Fibroblast of mammary gland (primary cell): Measurements from ENCODE around the gene SCN9A.

Experiments used
- DNase-seq: peaks from one replicate; pipeline ENCODE4 v3.0.0-alpha.2; 2010; ENCODE audit warnings: low read depth
- H3K4me3 ChIP-seq: 2 replicates; pipeline ENCODE4 v1.5.1; 2011; ENCODE audit warnings: low read depth, mild to moderate bottlenecking, low read length, moderate library complexity; ENCODE audit not compliant: control insufficient read depth
- CTCF ChIP-seq: conservative IDR thresholded peaks from 2 replicates; pipeline ENCODE4 v1.5.1; 2011; ENCODE audit warnings: low read depth, low read length, inconsistent platforms; ENCODE audit not compliant: control insufficient read depth, insufficient read depth

SCN9A gene

GRCh38 chr2:166338831-166339339 lies 36.9 kb downstream of the SCN9A start:
- no peak overlapping the region for H3K4me3 ChIP-seq
- TF ChIP-seq CTCF = no peak
- no peak for DNase-seq

DNA sequence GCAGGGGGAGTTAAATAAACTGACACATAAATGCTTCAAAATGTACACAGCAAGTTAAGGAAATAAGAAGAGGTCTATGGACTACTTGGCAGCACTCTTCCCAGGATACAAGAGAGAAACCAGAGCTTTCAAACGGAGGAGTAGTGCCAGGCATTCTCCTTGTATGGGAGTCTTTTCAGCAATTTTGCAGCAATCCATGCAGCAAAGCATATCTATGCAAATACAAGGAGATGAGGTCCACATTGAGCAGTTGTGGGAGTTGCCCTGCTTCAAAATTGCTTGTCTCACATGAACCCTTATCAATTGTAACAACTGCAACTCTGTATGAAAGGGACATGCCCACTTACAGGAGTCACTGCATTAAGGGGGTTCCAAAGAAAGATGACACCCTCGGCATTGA lies 37.8 kb downstream of the SCN9A start:
- DNase-seq = no peak
- TF ChIP-seq CTCF = no peak
- no peak overlapping the region for H3K4me3 ChIP-seq

GRCh38 chr2:166335284-166335683 lies 40.5 kb downstream of the SCN9A start:
- no peak for TF ChIP-seq CTCF
- no peak overlapping the region for H3K4me3 ChIP-seq
- no peak for DNase-seq

DNA sequence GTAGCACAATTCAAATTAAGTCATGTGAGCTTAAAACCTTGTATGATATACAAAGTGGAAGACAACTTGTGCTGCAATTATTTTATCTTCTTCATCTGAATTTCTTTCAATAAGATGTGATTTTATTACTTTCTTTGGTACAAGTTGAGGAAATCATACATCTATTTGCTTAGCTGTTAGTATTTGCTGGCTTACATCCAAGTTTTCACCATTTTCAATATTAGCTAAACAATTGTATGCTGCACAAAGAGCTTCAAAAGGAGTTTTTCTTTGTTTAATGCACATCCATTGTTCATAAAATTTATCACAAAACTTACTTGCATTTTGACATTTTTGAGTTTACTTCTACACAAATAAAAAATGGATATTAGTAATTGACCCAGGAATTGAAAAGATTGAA lies 40.9 kb downstream of the SCN9A start:
- TF ChIP-seq CTCF = no peak
- DNase-seq = no peak

DNA sequence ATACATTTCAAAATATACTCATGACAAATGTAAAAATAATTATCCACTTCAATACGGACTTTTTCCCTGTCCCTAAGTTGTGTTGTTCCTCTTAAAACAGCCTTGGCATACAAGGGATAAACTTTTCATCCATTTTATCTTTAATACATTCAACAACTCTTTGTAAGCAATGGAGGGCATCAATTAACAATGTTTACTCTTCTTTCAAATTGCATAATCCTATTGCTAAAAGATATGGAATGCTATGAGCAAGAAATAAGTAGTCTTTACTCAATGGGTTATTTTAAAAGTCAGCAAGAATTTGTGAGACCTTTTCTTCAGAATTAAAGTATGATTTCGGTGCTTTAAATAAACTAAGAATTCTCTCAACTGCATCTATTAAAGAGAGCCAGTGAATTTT lies 41.9 kb downstream of the SCN9A start:
- DNase-seq = peak; percentile 53
- TF ChIP-seq CTCF = no peak
- H3K4me3 ChIP-seq = no peak overlapping the region

More for the DNA sequence above, 40.9 kb downstream of the SCN9A start:
- no peak overlapping the region for H3K4me3 ChIP-seq

DNA sequence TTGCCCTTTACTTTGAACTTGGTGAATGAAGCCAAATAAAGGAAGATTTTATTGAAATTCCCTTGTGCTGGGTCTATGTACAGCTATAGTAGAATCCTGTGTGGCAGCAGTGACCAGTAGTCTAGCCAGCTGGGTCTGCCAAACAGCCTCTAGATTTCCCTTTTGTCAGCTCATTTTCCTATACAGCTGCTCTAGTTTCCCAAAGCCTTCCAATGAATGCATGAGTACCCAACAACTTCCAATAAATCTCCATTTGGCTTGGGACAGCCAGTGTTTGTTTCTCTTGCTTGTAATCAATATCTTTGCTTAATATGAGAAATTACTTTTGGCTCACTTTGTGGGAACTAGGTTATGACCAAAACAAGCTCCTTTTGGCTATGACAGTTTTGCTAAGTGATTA lies 43.6 kb downstream of the SCN9A start:
- no peak for TF ChIP-seq CTCF
- peak; percentile 34 for DNase-seq
- no peak overlapping the region for H3K4me3 ChIP-seq

GRCh38 chr2:166331468-166331867 lies 44.3 kb downstream of the SCN9A start:
- TF ChIP-seq CTCF = no peak
- DNase-seq = peak; percentile 15
- H3K4me3 ChIP-seq = no peak overlapping the region
